ENCODE measurements around the gene GRIFIN. TPM values are rescaled to one million over a fixed set of nuclear protein-coding genes. Genes with fewer than 3 reads are reported as not detected.

GRIFIN gene
- total RNA-seq, 1 donor from 2014 or later, result not detected

DNA sequence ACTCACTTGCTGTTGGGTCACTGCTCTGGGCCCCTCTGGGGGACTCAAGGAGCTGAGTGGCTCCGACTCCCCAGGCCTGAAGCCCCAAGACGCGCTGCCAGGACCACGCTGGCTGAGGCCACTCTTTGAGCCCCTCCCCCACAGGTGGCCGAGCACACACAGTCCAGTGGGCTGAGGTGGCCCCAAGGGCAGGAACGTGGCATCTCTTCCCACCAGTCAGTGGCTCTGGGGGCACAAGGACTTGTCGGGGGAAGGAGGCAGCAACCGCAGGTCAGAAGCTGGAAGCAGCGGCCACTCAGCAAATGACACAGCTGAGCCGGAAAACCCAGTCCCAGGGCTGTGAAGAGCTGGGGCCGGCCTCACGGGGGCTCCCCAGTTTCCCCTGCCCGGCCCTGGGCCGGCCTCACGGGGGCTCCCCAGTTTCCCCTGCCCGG is 24.1 kb downstream of the GRIFIN start:
- Mint-ChIP-seq H3K27me3 (ENCODE audit: unreplicated experiment) (no peaks in the 10 kb centered on the region), H3K36me3 (ENCODE audit: unreplicated experiment) (peaks cover 2% of the 10 kb centered on the region), H3K27ac (ENCODE audit: unreplicated experiment) (peak overlapping the region; percentile 38), H3K9me3 (ENCODE audit: unreplicated experiment) (no peaks in the 10 kb centered on the region), H3K4me3 (ENCODE audit: unreplicated experiment) (no peak overlapping the region), H3K4me1 (ENCODE audit: unreplicated experiment) (peaks cover 13% of the 10 kb centered on the region)
- DNase-seq (ENCODE audit: extremely low spot score, unreplicated experiment), result no peak
- TF ChIP-seq, protein P1, sequence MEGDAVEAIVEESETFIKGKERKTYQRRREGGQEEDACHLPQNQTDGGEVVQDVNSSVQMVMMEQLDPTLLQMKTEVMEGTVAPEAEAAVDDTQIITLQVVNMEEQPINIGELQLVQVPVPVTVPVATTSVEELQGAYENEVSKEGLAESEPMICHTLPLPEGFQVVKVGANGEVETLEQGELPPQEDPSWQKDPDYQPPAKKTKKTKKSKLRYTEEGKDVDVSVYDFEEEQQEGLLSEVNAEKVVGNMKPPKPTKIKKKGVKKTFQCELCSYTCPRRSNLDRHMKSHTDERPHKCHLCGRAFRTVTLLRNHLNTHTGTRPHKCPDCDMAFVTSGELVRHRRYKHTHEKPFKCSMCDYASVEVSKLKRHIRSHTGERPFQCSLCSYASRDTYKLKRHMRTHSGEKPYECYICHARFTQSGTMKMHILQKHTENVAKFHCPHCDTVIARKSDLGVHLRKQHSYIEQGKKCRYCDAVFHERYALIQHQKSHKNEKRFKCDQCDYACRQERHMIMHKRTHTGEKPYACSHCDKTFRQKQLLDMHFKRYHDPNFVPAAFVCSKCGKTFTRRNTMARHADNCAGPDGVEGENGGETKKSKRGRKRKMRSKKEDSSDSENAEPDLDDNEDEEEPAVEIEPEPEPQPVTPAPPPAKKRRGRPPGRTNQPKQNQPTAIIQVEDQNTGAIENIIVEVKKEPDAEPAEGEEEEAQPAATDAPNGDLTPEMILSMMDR (IDR thresholded peaks at IDR 0.05), result no peak

DNA sequence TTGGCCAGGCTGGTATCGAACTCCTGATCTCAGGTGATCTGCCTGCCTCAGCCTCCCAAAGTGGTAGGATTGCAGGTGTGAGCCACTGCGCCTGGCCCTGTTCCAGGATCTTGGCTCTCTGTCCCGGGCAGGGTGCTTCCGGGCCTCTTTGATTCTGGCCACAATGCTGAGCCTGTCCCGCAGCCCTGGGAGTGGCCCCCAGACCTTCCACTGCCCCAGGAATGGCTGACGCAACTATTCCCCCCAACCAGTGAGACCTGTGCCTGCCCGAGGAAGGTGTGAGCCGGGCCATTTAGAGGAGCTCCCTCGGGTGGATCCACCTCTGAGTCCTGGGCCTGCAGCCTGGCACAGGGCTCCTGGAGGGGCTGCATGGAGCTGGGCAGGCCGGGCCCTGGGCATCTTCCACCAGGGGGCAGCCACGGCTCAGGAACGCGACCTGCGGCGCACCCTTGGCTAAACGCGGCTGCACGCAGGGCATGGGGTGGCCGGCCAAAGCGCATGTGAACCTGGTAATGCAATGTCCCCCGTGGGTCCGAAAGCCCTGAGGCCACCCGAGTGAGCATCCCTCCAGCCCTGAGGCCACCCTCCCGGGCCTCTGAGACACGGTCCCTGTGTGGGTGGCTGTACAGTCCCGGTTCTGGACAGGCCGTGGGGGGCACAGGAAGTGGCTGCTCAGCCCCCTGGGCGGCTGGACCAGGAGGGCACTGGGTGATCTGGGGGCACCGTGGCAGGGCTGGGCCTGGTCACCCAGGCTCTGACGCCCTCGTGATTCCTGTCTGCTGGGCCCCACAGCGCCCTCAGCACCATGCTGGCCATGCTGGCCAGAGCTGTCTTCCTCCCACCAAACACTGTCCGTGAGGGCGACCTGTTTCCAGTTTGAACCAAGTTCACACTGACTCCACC is 24.8 kb downstream of the GRIFIN start:
- Mint-ChIP-seq H3K9me3 (ENCODE audit: unreplicated experiment) (no peaks in the 10 kb centered on the region), H3K27ac (ENCODE audit: unreplicated experiment) (peak overlapping the region; percentile 38), H3K36me3 (ENCODE audit: unreplicated experiment) (peaks cover 2% of the 10 kb centered on the region), H3K4me1 (ENCODE audit: unreplicated experiment) (peaks cover 8% of the 10 kb centered on the region), H3K4me3 (ENCODE audit: unreplicated experiment) (no peak overlapping the region), H3K27me3 (ENCODE audit: unreplicated experiment) (no peaks in the 10 kb centered on the region)
- peak; percentile 94 for DNase-seq (ENCODE audit: extremely low spot score, unreplicated experiment)
- TF ChIP-seq, protein P1 (IDR thresholded peaks at IDR 0.05), result peak; percentile 95

DNA sequence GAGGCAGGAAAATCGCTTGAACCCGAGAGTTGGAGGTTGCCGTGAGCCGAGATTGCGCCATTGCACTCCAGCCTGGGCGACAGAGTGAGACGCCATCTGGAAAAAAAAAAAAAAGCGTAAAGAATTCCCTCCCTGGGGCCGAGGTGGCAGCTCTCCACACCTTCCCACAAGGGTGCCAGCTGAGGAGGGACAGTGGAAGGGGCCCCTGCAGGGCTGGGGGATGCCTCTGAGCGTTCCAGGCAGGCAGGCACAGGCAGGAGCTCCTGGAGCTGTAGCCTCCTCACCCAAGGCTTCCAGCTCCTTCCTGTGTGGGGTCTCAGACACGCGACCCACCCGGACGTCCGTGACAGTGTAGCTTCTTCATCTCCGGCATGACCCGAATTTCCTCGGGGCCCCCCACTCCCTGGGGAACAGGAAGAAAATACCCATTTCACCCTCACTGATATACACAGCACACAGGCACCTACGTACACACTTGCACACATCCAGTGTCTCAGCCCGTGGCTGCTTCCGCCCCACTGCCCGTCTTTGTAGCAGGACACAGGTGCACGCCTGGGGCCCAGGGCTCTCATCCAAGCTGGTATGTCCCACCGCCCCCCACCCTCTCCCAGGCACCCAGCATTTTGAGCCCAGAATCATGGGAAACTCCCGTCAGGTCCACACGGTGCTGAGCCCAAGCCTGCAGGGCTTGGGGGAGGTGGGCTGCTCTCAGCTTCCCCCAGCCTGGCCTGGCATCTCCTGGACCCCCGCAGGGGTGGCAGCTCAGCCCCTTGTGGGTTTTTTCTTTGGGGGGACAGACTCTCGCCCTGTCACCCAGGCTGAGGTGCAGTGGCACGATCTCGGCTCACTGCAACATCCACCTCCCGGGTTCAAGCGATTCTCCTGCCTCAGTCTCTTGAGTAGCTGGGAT is 25.7 kb downstream of the GRIFIN start:
- Mint-ChIP-seq H3K4me3 (ENCODE audit: unreplicated experiment) (no peak overlapping the region), H3K36me3 (ENCODE audit: unreplicated experiment) (no peaks in the 10 kb centered on the region), H3K27ac (ENCODE audit: unreplicated experiment) (no peak overlapping the region), H3K4me1 (ENCODE audit: unreplicated experiment) (peaks cover 7% of the 10 kb centered on the region), H3K27me3 (ENCODE audit: unreplicated experiment) (no peaks in the 10 kb centered on the region), H3K9me3 (ENCODE audit: unreplicated experiment) (no peaks in the 10 kb centered on the region)
- DNase-seq (ENCODE audit: extremely low spot score, unreplicated experiment), result no peak
- TF ChIP-seq, protein P1 (IDR thresholded peaks at IDR 0.05), result no peak

DNA sequence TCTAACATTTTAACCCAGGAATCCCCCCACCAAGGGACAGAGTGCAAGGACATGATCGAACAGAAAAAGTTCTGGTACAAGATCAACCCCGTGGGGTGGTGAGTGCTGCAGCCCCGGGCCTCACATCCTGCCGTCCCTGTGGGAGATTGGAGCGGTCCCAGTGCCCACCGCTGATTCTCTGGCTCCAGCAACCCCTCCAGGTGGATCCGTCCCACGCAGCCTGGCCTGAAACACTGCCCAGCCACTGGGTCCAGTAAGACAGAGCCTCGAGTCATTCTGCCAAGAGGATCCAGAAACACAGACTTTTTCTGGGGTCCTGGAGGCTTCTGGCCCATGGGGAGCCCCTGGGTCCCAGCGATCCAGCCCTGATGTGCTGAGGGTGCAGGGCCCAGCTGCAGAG is 29.5 kb downstream of the GRIFIN start:
- Mint-ChIP-seq H3K9me3 (ENCODE audit: unreplicated experiment) (no peaks in the 10 kb centered on the region), H3K4me3 (ENCODE audit: unreplicated experiment) (no peak overlapping the region), H3K36me3 (ENCODE audit: unreplicated experiment) (peaks cover 4% of the 10 kb centered on the region), H3K4me1 (ENCODE audit: unreplicated experiment) (peaks cover 13% of the 10 kb centered on the region), H3K27me3 (ENCODE audit: unreplicated experiment) (no peaks in the 10 kb centered on the region), H3K27ac (ENCODE audit: unreplicated experiment) (no peak overlapping the region)
- no peak for DNase-seq (ENCODE audit: extremely low spot score, unreplicated experiment)
- TF ChIP-seq, protein P1 (IDR thresholded peaks at IDR 0.05), result no peak

Measured in osteocyte (in vitro differentiated cells).